HCT116 (cell line): ENCODE results near the gene C11orf21.

Experiments used
- EZH2 ChIP-seq: fragments of 200-600 bp; sonication (generic); IDR thresholded peaks from 2 replicates; pipeline ENCODE4 v1.6.1; 2017; ENCODE audit warnings: antibody characterized with exemption, mixed run types
- EZH2phosphoT487 ChIP-seq: fragments of 200-600 bp; IDR thresholded peaks from 2 replicates; pipeline ENCODE4 v1.6.1; 2018; ENCODE audit warnings: antibody characterized with exemption, borderline replicate concordance
- POLR2A ChIP-seq: IDR thresholded peaks from 2 replicates; pipeline ENCODE4 v1.7.0; 2011; ENCODE audit warnings: borderline replicate concordance; ENCODE audit not compliant: insufficient read depth, insufficient read length; ENCODE audit errors: extremely low read depth
- SP1 ChIP-seq: IDR thresholded peaks from 2 replicates; pipeline ENCODE4 v1.6.1; 2012; ENCODE audit warnings: low read depth
- YY1 ChIP-seq: IDR thresholded peaks from 2 replicates; pipeline ENCODE4 v1.6.1; 2011; ENCODE audit warnings: low read length, low read depth, moderate library complexity, mild to moderate bottlenecking; ENCODE audit not compliant: insufficient replicate concordance; ENCODE audit errors: extremely low read depth
- TF ChIP-seq, protein P1 (sequence below), 3 experiments: fragments of 200-600 bp in 1 of 3; sonication (generic) in 1 of 3; IDR thresholded peaks in 2 of 3; conservative IDR thresholded peaks in 1 of 3; 2 replicates each; pipeline ENCODE4 v1.5.1; 2012 to 2017; ENCODE audit warnings: low read depth in 2 of 3, low read length in 2 of 3, antibody characterized with exemption in 1 of 3, borderline replicate concordance in 1 of 3, control low read depth in 1 of 3, mild to moderate bottlenecking in 1 of 3, mixed read lengths in 1 of 3, mixed run types in 1 of 3, moderate library complexity in 1 of 3; ENCODE audit not compliant: insufficient read depth in 1 of 3
- TF ChIP-seq, protein P2 (sequence below): IDR thresholded peaks from 2 replicates; pipeline ENCODE4 v1.6.1; 2012; ENCODE audit warnings: low read depth

DNA sequence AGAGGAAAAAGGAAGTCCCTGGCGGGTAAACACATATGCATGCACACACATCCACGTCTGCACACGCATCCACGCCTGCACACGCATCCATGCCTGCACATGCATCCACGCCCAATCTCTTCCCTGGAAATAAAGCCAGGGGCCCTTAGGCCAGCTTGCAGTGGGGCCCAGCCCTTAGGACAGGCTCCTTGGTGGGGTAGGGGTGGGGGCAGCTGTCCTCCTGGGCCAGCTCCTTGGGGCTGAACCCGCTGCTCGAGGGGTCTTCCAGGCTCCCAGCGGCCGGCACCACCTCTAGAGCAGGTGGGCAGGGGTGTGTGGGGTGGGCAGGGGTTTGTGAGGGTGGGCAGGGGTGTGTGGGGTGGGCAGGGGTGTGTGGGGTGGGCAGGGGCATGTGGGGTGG, 1.9 kb downstream of the C11orf21 start:
- TF ChIP-seq POLR2A (no peak), EZH2phosphoT487 (no peak), YY1 (no peak), EZH2 (no peak), SP1 (no peak)
- TF ChIP-seq, protein P1, sequence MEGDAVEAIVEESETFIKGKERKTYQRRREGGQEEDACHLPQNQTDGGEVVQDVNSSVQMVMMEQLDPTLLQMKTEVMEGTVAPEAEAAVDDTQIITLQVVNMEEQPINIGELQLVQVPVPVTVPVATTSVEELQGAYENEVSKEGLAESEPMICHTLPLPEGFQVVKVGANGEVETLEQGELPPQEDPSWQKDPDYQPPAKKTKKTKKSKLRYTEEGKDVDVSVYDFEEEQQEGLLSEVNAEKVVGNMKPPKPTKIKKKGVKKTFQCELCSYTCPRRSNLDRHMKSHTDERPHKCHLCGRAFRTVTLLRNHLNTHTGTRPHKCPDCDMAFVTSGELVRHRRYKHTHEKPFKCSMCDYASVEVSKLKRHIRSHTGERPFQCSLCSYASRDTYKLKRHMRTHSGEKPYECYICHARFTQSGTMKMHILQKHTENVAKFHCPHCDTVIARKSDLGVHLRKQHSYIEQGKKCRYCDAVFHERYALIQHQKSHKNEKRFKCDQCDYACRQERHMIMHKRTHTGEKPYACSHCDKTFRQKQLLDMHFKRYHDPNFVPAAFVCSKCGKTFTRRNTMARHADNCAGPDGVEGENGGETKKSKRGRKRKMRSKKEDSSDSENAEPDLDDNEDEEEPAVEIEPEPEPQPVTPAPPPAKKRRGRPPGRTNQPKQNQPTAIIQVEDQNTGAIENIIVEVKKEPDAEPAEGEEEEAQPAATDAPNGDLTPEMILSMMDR (IDR thresholded peaks at IDR 0.05 in 2 of 3, conservative IDR thresholded peaks at IDR 0.05 in 1 of 3; ENCODE audit: borderline replicate concordance in 1 of 3, insufficient read depth in 1 of 3, low read depth in 2 of 3, low read length in 2 of 3): no peak
- TF ChIP-seq, protein P2, sequence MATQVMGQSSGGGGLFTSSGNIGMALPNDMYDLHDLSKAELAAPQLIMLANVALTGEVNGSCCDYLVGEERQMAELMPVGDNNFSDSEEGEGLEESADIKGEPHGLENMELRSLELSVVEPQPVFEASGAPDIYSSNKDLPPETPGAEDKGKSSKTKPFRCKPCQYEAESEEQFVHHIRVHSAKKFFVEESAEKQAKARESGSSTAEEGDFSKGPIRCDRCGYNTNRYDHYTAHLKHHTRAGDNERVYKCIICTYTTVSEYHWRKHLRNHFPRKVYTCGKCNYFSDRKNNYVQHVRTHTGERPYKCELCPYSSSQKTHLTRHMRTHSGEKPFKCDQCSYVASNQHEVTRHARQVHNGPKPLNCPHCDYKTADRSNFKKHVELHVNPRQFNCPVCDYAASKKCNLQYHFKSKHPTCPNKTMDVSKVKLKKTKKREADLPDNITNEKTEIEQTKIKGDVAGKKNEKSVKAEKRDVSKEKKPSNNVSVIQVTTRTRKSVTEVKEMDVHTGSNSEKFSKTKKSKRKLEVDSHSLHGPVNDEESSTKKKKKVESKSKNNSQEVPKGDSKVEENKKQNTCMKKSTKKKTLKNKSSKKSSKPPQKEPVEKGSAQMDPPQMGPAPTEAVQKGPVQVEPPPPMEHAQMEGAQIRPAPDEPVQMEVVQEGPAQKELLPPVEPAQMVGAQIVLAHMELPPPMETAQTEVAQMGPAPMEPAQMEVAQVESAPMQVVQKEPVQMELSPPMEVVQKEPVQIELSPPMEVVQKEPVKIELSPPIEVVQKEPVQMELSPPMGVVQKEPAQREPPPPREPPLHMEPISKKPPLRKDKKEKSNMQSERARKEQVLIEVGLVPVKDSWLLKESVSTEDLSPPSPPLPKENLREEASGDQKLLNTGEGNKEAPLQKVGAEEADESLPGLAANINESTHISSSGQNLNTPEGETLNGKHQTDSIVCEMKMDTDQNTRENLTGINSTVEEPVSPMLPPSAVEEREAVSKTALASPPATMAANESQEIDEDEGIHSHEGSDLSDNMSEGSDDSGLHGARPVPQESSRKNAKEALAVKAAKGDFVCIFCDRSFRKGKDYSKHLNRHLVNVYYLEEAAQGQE: no peak
